Upper lobe of left lung (tissue), 6 donors: ENCODE measurements around the gene POFUT2. TPM values are rescaled to one million over a fixed set of nuclear protein-coding genes. Genes with fewer than 3 reads are reported as not detected.

Experiments
- ATAC-seq, 2 donors: fragments of 200-7000 bp; cut with Tn5 transposase; one replicate each; pipeline ENCODE4 v1.9.1; 2022; ENCODE audit warnings: mild to moderate bottlenecking in 2 of 2, moderate library complexity in 2 of 2; ENCODE audit not compliant: low FRiP score in 2 of 2
- DNase-seq, 2 donors: peaks; one replicate each; pipeline ENCODE4 v3.0.0-alpha.2; 2019 to 2020
- H3K27ac ChIP-seq, 4 donors: fragments of 200-600 bp; sonication (generic); one replicate each; pipeline ENCODE4 v1.5.1; 2016 to 2019
- H3K27me3 ChIP-seq, 4 donors: fragments of 200-600 bp; sonication (generic); one replicate each; pipeline ENCODE4 v1.5.1; 2017 to 2019
- H3K36me3 ChIP-seq, 4 donors: fragments of 200-600 bp; sonication (generic); one replicate each; pipeline ENCODE4 v1.5.1; 2016 to 2019
- H3K4me1 ChIP-seq, 4 donors: fragments of 200-600 bp; sonication (generic); one replicate each; pipeline ENCODE4 v1.5.1; 2018 to 2019
- H3K4me3 ChIP-seq, 4 donors: fragments of 200-600 bp; sonication (generic); one replicate each; pipeline ENCODE4 v1.5.1; 2017 to 2019; ENCODE audit warnings: mild to moderate bottlenecking in 2 of 4, moderate library complexity in 1 of 4
- H3K9me3 ChIP-seq, 4 donors: fragments of 200-600 bp; sonication (generic); one replicate each; pipeline ENCODE4 v1.5.1; 2018 to 2019
- CTCF ChIP-seq, 6 experiments: fragments of 450-650 bp in 4 of 6; fragments of 200-600 bp in 2 of 6; sonication (generic) in 2 of 6; IDR thresholded peaks; one replicate each; pipeline ENCODE4 v1.5.1; 2016 to 2019; ENCODE audit warnings: antibody characterized with exemption in 6 of 6
- EP300 ChIP-seq, 4 donors: sonication (generic); formaldehyde crosslinking; IDR thresholded peaks; one replicate each; pipeline ENCODE4 v1.5.1; 2017; ENCODE audit warnings: antibody characterized with exemption in 4 of 4, control low read depth in 2 of 4
- POLR2A ChIP-seq, 4 donors: fragments of 450-650 bp; IDR thresholded peaks; one replicate each; pipeline ENCODE4 v1.5.1; 2016 to 2017; ENCODE audit warnings: antibody characterized with exemption in 4 of 4, mild to moderate bottlenecking in 2 of 4
- POLR2AphosphoS5 ChIP-seq, 2 donors: sonication (generic); formaldehyde crosslinking; IDR thresholded peaks; one replicate each; pipeline ENCODE4 v1.5.1; 2017; ENCODE audit warnings: antibody characterized with exemption in 2 of 2
- WGBS, 2 donors: methylation state at CpG; one replicate each; pipeline ENCODE4 v1.1.5; 2017 to 2018; 5-methylcytosine and 5-hydroxymethylcytosine counted together
- total RNA-seq, 6 donors: library from RNA; depleted of rRNA in 4 of 6; stranded (reverse); fragments of >200 nt in 4 of 6; gene quantifications; one replicate each; pipeline versions ENCODE4 v1.1.0 to v1.2.1, GENCODE V29; 2016 to 2021
- donor health status: DM: no; HTN: no; CAD: no; lungs with moderate emphysema.
- donor health status: DM: no; HTN: yes; CAD: no; lungs with severe emphysema.

Gene POFUT2
- total RNA-seq, 6 donors from 2014 or later: 19.9 to 89.1 (median 32.5) TPM

- H3K9me3 ChIP-seq: no peaks in the 10 kb centered on the region
- H3K27ac ChIP-seq: no peak overlapping the region
- no peak for TF ChIP-seq POLR2A (IDR thresholded peaks at IDR 0.05)
- DNase-seq: no peak
- ATAC-seq: no peak
- 93 to 94% methylated on average over 14 to 22 of the region's 22 CpGs for WGBS, 2 donors
- no peaks in the 10 kb centered on the region for H3K27me3 ChIP-seq
- no peak overlapping the region for H3K4me3 ChIP-seq
- peaks cover 27 to 84% (median 74%) of the 10 kb centered on the region in 4 donors for H3K36me3 ChIP-seq
- peaks cover 7 to 12% (median 8%) of the 10 kb centered on the region in 4 donors for H3K4me1 ChIP-seq
Observed at GRCh38 chr21:45282283-45283034, 5.2 kb downstream of the POFUT2 start.

- no peaks in the 10 kb centered on the region for H3K9me3 ChIP-seq
- peaks cover 3 to 4% (median 4%) of the 10 kb centered on the region in 4 donors for H3K4me1 ChIP-seq
- no peak for ATAC-seq
- H3K4me3 ChIP-seq: no peak overlapping the region
- 91 to 98% methylated on average over 14 to 32 of the region's 32 CpGs for WGBS, 2 donors
- no peaks in the 10 kb centered on the region for H3K27me3 ChIP-seq
- TF ChIP-seq POLR2A (IDR thresholded peaks at IDR 0.05) (no peak), EP300 (IDR thresholded peaks at IDR 0.05) (no peak), CTCF (IDR thresholded peaks at IDR 0.05) (no peak), POLR2AphosphoS5 (IDR thresholded peaks at IDR 0.05) (no peak)
- no peak overlapping the region for H3K27ac ChIP-seq
- peak; percentile 17 to 70 for DNase-seq
- peaks cover 27 to 92% (median 82%) of the 10 kb centered on the region in 4 donors for H3K36me3 ChIP-seq
Observed at GRCh38 chr21:45281411-45282282, 6.0 kb downstream of the POFUT2 start.

GRCh38 chr21:45280969-45281368, 6.7 kb downstream of the POFUT2 start:
- Histone ChIP-seq H3K27ac (no peak overlapping the region), H3K4me1 (no peaks in the 10 kb centered on the region), H3K27me3 (no peaks in the 10 kb centered on the region), H3K36me3 (peaks cover 27 to 98% (median 88%) of the 10 kb centered on the region in 4 donors), H3K9me3 (no peaks in the 10 kb centered on the region), H3K4me3 (no peak overlapping the region)
- peak in 1 of 2 donors; percentile 3 for DNase-seq
- TF ChIP-seq EP300 (IDR thresholded peaks at IDR 0.05) (no peak), POLR2AphosphoS5 (IDR thresholded peaks at IDR 0.05) (no peak), POLR2A (IDR thresholded peaks at IDR 0.05) (no peak), CTCF (IDR thresholded peaks at IDR 0.05) (no peak)
- no peak for ATAC-seq
- WGBS, 2 donors: 92% methylated on average over 9 of the region's 9 CpGs

- Histone ChIP-seq H3K4me3 (no peak overlapping the region), H3K4me1 (no peaks in the 10 kb centered on the region), H3K9me3 (no peaks in the 10 kb centered on the region), H3K27ac (no peak overlapping the region), H3K27me3 (no peaks in the 10 kb centered on the region), H3K36me3 (peaks cover 26 to 100% (median 89%) of the 10 kb centered on the region in 4 donors)
- no peak for TF ChIP-seq POLR2AphosphoS5 (IDR thresholded peaks at IDR 0.05)
- no peak for TF ChIP-seq EP300 (IDR thresholded peaks at IDR 0.05)
- no peak for TF ChIP-seq CTCF (IDR thresholded peaks at IDR 0.05)
- no peak for TF ChIP-seq POLR2A (IDR thresholded peaks at IDR 0.05)
- DNase-seq (peak in 1 of 2 donors; percentile 7), ATAC-seq (no peak)
- WGBS, 2 donors: 96% methylated on average over 21 to 28 of the region's 28 CpGs
Observed at GRCh38 chr21:45280178-45280821, 7.4 kb downstream of the POFUT2 start.
